Breast epithelium (tissue), 3 donors: Measurements from ENCODE around the gene MAPT.

Experiments
- CTCF ChIP-seq, 3 donors: fragments of 450-650 bp; IDR thresholded peaks; one replicate each; pipeline ENCODE4 v1.5.1; 2016 to 2017; ENCODE audit warnings: antibody characterized with exemption in 3 of 3, mild to moderate bottlenecking in 3 of 3, moderate library complexity in 3 of 3
- POLR2A ChIP-seq: fragments of 450-650 bp; IDR thresholded peaks from one replicate; pipeline ENCODE4 v1.6.1; 2016; ENCODE audit warnings: antibody characterized with exemption, mild to moderate bottlenecking, moderate library complexity

GRCh38 chr17:45919136-45919535 is 24.8 kb downstream of the MAPT start:
- TF ChIP-seq CTCF (IDR thresholded peaks at IDR 0.05) (no peak), POLR2A (no peak)
